Measurements from ENCODE around the gene TENM3.

Gene TENM3

DNA sequence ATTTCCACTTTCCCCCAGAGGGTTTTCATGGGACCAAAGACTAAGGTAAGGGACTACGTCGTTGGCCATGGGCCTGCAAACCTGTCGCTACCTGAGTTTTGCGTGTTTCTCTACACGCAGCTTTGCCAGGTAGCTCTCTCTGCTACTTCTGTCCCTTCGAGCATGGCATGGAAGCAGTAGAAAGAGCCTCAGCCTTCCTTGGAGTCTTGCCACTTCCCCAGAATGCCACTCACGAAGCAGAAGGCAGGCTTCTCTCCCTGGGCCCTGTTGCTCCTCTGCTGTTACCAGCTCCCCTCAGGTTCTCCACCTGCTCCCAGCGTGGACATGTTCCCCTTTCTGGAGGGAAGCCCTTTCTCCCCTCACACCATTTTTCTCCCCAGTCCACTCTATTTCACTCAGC lies 381.1 kb downstream of the TENM3 start:
- DNase-seq (ENCODE audit: low spot score) = no peak

DNA sequence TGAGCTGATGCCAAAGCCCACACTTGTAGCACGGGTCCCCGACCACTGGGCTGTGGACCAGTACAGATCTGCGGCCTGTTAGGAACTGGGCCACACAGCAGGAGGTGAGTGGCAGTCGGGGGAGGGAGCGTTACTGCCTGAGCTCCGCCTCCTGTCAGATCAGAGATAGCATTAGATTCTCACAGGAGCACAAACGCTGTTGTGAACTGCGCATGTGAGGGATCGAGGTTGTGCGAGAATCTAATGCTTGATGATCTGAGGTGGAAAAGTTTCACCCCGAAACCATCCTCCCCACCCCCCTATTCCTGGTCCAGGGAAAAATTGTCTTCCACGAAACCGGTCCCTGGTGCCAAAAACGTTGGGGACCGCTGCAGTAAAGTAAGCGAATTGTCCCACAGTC lies 382.0 kb downstream of the TENM3 start:
- no peak for DNase-seq (ENCODE audit: low spot score)

DNA sequence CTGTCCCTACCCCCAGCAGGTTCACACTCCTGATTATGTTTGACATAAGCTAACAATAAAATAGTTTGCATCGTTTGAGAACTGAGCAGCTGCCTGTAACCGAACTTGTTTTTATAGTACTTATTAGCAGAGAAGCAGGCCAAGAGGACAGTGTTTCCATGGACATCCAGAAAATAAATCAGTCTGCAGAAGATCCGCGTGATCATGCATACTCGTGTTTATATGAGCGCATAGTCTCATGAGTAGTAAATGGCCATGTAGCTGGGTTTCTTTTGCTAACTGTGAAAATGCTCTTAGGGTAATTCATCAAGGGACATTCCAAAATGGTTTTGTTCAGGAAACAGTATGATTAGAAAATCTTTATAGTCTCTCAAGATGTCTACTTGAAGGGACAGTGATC lies 384.8 kb downstream of the TENM3 start:
- no peak for DNase-seq (ENCODE audit: low spot score)

DNA sequence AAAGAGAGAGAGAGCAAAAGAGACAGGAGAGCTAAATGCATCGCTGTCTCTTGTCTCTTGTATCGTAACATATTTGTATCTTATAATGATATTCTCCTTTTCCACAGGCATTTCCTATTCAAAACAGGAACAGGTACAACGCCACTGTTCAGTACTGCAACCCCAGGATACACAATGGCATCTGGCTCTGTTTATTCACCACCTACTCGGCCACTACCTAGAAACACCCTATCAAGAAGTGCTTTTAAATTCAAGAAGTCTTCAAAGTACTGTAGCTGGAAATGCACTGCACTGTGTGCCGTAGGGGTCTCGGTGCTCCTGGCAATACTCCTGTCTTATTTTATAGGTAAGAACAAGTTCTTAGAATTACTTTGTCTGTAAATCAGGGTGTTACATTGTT lies 385.3 kb downstream of the TENM3 start:
- no peak for DNase-seq (ENCODE audit: low spot score)

DNA sequence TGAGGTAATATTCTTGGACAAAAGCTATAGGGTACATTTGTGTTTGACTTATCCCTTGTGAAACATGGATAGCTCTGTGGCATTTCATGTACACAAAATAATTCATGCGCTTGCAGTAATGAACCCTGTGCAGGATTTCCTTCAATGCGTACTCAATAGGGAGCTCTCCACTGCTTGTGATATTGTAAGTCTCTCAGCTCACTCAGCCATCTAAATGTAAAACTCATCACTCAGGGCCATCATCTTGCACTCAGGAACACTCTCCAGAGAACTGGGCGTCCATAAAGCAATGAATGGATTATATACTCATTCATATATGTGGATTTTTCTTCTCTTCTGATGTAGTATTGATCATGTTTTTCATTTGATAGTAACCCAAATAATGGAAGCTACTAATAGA lies 385.9 kb downstream of the TENM3 start:
- no peak for DNase-seq (ENCODE audit: low spot score)

DNA sequence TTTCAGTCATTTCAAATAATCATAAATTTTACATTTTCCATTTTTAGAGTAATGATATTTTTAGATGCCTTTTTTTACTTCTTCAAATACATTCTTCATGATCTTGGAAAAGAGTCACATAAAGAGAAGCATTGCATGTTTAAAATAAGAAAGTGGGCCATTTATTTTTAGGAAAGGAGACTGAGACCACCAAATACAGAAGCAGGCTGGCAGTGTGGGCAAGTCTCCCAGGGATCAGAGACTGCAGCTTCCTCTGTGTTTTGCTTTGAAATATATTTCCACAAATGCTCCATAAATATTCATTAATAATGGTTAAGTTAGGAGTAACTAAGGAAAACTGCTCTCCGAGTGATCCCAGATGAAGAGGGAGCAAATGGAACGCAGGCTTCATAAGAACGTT lies 397.3 kb downstream of the TENM3 start:
- DNase-seq (ENCODE audit: low spot score) = no peak

DNA sequence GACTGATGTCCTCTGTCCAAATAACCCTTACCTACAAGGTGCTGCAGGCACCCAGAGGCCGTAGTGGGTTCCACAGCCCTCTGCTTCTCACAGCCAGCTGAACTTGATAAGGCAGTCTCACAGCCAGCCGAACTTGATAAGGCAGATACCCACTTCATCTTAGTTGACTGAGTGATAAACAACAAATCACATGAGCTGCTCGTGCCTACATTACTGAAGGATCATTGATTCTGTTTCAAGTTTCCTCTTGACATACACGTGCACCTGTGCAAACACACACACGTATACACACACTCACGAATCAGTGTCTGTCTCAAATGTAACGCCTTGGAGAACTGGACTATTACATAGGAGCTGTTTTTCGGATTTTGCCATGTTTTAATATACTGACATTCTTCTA lies 397.7 kb downstream of the TENM3 start:
- no peak for DNase-seq (ENCODE audit: low spot score)

DNA sequence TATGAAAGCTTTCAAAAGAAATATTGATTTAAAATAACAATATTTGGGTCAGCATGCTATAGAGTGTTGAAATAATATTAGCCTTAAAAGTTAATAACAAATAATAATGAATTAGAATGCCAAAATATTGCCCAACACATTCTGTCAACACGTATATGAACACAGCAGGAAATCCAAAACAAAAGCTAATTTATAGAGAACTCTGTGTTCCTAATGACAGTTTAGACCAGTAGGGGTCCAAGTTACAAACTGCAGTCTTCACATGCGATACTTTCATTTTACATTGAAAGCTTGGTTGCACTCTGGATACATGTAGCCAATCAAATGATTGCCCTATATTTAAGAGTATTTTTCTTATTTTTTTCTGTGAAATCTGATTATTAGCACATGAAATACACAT lies 399.6 kb downstream of the TENM3 start:
- no peak for DNase-seq (ENCODE audit: low spot score)

DNA sequence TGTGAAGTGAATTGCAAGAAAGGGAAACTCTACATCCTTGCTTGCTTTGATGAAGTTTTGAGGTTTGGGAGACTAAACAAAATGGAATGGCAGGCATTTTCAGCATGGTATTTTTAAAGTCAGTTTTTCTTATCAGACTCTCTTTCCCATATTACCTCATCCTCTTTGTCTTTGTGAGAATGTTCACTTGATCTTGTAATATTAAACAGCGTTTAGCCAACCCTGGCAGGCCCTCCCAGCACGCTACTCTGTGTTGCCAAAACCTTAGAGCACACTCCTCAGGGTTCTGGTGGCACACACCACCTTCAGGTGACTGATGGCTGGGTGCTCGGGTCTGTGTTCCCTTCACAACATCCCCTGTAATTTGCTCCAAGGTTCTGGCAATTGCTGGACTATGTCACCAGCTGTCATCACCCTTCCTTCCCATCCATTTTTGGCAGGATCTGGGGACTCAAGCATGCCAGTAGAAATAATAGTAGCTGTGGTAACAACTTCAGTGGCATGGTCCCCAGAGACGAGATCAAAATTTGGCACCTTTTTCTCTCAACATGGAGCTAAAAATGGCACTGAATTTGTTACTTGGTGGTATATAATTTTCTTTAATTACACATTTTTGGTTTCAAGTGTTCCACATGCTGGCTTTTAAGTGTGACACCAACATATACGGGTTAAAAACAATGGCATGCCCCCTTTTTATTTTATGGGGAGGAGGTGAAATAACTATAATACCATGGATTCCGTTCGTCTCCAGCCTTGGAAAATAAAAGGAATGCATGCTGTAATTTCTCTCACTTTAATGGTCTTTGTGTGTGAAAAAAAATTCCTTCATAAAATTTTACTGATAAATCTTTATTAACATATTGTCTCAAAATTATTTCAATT lies 400.8 kb downstream of the TENM3 start:
- DNase-seq (ENCODE audit: low spot score) = no peak

DNA sequence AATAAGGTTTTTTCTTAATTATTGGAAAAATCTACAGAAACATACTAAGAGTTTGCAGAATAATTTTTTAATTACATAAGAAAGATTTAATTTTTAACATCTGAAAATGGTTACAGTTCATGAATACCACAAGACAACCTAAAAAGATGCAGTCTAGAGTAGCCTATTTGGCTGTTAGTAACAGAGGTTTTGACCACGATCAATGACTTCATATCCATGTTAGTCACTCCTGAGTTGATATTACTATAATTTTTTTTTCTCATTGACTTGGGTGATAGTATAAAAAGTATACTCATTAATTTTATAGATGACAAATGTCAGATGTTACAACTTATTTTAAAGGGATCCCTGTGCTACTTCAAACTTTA lies 401.5 kb downstream of the TENM3 start:
- no peak for DNase-seq (ENCODE audit: low spot score)

DNA sequence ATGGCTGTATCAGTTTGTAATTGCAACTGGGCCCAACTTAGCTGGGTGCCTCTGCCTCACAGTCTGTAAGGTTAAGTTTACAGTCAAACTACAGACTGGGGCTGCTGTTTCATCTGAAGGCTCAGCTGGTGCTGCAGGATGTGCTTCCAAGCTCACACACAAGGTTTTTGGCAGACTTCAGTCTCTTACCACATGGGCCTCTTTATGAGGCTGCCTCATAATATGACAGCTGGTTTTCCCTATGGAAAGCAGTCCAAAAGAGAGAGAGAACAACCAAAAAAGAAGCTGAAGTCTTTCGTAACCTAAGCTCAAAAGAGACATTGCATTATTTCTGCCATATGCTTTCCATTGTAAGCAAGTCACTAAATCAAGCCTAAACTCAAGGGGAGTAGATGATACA lies 402.3 kb downstream of the TENM3 start:
- DNase-seq (ENCODE audit: low spot score) = no peak

DNA sequence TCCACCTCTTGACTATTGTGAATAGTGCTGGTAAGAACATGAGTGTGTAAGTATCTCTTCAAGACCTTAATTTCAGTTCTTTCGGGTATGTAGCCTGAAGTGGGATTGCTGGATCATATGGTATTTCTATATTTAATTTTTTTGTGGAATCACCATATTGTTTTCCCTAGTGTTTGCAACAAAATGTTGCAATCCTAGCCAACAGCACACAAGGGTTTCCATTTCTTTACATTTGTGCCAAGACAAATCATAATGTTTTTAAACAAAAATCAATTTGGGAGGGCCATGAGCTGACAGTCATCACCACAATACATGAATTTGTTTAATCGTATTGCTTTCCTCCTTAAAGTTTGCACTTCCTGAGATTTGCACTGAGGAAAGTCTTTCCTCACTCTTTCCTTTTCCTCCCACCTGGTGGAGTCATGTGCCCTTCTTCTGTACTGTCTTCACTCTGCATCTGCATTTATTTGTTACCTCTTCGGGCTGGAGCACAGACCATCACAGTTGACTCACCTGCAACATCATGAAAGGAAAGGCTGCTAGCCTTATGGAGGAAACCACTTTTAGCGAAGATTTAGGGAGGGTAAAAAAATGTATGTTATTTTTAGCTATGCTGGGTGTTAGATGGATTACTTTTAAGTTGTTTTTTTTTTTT lies 404.6 kb downstream of the TENM3 start:
- DNase-seq (ENCODE audit: low spot score) = no peak

DNA sequence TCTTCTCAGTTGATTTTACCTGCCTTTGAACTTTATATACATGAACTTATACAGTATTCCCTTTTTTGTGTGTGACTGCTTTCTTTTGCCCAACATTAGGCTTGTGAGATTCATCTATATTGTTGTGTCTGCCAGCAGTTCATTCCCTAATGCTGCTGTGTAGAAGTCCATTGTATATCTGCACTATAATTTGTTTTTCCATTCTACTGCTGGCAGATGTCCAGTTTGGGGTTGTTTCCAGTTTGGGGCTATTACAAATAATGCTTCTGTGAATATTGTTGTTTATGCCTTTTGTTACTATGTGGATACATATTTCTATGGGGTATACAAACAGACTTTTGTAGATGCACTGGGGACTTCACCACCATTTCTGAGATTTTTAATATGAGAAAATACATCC lies 405.6 kb downstream of the TENM3 start:
- no peak for DNase-seq (ENCODE audit: low spot score)

DNA sequence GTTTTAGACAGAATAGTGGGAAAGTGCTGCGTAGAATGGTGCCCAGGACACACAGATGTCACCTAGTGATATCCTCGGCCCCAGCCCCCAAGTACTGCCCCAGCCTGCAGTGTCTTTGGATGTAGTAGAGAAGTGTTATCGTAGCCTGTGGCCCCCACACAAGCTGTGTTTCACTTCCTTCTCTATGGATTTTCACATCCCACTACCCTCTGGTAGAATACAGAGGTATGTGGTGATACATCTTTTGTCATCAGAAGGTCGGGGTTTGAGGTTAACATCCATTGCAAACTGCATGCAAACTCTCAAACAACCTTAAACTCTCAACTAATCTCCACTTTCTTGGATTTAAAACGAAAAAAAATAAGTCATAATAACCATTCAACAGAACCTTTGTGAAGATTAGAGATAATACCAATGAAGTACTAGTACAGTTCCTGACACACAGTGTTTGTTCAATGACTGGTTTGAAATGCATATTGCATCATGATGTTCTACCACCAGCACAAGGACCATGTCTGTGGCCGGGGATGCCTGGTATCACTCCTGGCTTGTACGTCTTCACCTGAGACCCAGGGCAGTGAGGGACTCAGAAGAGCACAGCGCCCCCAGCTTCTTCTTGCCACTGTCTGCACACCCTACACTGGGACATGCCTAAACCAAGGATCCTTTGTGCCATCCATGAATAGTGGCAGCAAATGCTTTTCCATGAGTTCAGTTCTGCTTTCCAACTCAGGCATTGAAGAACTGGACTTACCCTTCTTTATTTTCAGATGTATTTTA lies 406.7 kb downstream of the TENM3 start:
- no peak for DNase-seq (ENCODE audit: low spot score)

DNA sequence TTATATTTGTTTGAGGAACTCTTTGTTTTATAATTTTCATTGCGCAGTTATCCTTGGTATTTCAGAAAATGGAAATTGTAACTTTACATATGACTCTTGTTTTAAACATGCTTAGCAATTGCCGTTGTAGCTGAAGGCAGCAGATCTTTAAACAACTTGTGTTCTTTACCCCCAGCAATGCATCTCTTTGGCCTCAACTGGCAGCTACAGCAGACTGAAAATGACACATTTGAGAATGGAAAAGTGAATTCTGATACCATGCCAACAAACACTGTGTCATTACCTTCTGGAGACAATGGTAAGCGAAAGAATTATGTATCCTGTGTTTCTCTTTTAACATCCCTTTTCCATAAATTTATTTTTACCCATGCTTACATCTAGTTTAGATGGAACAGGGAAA lies 410.4 kb downstream of the TENM3 start:
- no peak for DNase-seq (ENCODE audit: low spot score)

DNA sequence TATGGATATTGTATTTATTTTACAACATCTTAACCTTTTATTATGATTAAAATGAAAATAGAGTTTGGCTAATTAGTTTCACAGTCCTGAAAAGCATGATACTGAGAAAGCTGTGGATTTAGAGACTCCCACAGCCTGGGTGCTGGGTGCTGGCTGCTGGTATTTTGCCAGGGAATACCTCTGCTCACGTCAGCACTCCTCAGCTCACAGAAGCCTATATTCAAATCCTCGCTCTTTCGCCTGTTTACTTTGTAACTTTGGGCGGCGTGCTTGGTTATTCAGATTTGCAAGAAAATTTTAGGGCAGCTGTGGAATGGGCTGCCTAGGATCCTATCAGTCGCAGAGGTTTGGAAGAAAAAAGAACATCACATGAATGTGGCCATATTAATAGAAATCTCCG lies 412.1 kb downstream of the TENM3 start:
- no peak for DNase-seq (ENCODE audit: low spot score)

DNA sequence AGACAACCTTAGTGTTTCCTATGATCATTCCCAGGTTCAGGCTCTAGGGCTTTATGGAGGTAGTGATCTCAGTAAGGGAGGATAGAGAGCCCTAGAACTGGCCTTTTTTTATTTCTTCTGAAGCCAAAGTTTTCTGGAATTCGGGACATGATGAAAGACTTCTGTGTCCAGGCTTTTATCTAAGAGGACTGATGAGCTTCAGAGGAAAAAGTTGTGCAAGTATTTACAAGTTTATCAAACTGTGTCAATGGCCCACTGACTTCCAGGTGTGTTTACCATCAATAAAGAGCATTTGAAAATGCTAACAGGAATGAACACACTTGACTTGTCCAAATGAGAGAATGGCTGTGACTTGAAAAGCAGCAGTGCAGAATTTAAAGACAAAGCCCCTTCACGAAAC lies 419.3 kb downstream of the TENM3 start:
- DNase-seq (ENCODE audit: low spot score) = no peak

DNA sequence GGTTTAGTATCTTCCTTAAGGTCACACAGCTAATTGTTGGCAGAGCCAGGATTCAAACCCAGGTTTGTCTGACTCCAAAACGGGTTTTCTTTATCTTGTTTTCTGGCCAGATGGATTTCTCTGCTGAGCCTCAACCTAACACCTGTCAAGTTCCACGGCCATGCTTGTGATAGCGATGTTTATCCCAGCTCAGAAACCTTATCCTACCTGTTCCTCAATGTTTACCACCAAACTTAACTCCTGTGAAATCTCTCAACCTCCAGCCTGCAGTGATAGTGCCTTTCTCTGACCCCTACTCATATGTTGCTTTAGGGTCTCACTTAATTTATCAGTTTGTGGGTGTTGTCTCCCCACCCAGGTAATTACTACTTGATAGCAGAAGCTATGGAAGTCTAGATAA lies 428.0 kb downstream of the TENM3 start:
- DNase-seq (ENCODE audit: low spot score) = no peak

DNA sequence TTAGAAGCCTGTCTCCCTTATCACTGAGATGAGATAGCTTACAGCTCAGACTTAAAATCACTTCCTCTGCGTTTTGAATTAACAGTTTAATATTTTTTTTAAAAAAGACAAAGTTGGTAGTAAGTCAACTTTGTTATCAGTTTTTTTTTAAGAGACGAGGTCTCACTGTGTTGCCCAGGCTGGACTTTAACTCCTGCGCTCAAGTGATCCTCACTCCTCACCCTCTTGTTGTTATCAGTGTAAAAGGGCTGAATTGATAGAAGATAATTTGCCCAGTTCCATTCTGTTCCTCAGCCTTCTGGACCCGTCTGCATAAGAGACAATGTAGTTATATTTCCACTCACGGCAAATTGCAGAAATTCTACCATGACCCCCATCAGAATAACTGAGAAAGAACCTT lies 428.5 kb downstream of the TENM3 start:
- no peak for DNase-seq (ENCODE audit: low spot score)

DNA sequence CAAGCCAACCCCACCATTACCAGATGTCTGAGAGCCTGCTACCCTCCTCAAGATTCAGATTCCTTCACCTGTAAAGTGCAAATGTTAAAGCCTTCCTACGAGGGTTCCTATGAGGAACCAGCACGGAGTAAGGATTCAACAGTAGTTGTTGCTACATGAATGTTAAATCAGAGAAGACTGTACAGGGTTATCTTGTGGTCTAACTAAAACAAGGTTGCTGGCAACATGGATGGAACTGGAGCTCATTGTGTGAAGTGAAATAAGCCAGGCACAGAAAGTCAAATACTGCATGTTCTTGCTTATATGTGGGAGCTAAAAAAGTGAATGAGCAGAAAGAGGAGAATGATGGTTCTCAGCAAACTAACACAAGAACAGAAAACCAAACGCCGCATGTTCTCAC lies 435.4 kb downstream of the TENM3 start:
- DNase-seq (ENCODE audit: low spot score) = no peak

DNA sequence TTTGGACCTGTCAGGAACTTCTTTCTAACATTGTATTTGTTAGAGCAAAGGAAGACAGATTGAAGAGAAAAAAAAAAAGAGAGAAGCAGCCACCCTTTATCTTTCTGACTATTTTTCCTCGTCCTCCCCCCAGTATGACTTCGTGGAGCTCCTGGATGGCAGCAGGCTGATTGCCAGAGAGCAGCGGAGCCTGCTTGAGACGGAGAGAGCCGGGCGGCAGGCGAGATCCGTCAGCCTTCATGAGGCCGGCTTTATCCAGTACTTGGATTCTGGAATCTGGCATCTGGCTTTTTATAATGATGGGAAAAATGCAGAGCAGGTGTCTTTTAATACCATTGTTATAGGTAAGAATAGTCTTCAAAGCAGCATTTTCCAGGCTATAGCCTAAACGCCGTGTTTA lies 436.3 kb downstream of the TENM3 start:
- no peak for DNase-seq (ENCODE audit: low spot score)

DNA sequence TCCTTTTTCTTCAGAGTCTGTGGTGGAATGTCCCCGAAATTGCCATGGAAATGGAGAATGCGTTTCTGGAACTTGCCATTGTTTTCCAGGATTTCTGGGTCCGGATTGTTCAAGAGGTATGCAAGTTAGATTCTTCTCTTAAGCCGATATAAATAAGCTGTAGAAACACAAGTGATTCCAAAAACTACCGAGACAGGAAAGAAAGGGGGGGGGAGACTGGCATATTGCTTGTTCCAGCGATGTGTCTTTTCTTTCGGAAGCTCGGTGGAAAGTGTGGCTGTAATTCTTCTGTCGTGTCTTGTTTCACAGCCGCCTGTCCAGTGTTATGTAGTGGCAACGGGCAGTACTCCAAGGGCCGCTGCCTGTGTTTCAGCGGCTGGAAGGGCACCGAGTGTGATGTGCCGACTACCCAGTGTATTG lies 437.0 kb downstream of the TENM3 start:
- DNase-seq (ENCODE audit: low spot score) = no peak

DNA sequence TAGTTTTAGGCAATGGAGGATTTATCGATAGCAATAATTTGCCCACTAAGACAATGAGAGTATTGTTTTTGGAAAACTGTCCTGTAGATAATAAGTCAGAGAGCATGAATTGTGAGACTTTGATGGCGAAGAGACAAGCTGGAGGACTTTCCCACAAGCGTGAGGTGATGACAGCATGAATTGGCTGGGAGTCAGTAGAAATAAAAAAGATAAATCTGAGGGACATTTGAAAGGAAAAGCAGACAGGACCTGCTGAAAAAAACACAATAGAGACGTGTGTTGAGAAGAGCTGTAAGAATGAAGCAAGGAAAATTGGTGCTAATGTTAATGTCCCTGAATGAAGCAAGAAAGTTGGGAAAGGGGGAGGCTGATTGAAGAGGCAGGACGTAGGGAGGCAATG lies 440.5 kb downstream of the TENM3 start:
- DNase-seq (ENCODE audit: low spot score) = no peak
